ENCODE data around the gene PPP1R14D. TPM values are rescaled to one million over a fixed set of nuclear protein-coding genes. Genes with fewer than 3 reads are reported as not detected.

Gene PPP1R14D
- total RNA-seq, 1 experiment from 2014 or later = not detected

DNA sequence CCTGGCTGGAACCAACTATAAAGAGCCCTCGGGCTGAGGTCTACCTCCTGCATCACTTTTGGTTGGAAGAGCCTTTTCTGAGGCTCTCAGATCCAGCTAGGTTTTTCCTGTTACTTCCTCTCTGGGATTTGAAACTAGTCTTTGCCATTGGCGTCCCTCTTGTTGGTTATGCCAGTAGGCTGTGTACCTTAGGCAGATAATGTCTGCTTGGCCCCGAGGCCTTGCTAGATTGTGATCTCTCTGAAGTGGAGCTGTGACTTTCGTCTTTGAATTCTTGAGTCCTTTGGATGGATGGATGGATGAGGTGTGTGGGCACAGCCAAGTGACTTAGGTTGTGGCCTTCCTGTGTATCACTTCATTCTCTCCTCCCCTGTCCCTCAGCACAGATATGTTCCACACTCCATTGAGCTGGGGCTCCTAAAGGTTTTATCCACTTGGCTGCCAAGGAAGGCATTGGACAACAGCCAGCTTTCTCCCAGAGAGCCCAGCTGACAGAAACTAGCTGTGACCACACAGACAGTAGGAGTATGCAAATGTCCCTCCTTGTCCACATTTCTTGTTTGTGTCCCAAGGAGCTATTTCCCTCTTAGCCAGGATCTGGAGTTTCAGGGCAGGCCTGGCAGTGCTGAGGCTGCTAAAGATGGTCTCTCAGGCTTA lies 13.3 kb downstream of the PPP1R14D start:
- Histone ChIP-seq H3K27me3 (ENCODE audit: insufficient read depth, low read length) (no peaks in the 10 kb centered on the region), H3K9ac (ENCODE audit: low read length) (no peak overlapping the region), H3K4me3 (replicated peaks in 1 of 2; ENCODE audit: low read depth in 1 of 2, low read length in 2 of 2) (no peak overlapping the region), H3K36me3 (ENCODE audit: control insufficient read depth in 1 of 2, insufficient read depth in 2 of 2, low read length in 2 of 2) (no peaks in the 10 kb centered on the region; a peak in 2 of 4 replicates), H3K27ac (ENCODE audit: low read depth, low read length) (no peak overlapping the region), H3K4me1 (ENCODE audit: control insufficient read depth in 1 of 2, insufficient read depth in 2 of 2, low read length in 2 of 2) (no peaks in the 10 kb centered on the region), H2AFZ (ENCODE audit: low read depth, low read length, poor library complexity, severe bottlenecking) (no peak overlapping the region), H3K9me3 (ENCODE audit: control insufficient read depth in 1 of 2, insufficient read depth in 1 of 2, low read depth in 1 of 2, low read length in 2 of 2) (no peaks in the 10 kb centered on the region), H3K79me2 (ENCODE audit: insufficient read depth, low read length) (no peaks in the 10 kb centered on the region), H4K20me1 (ENCODE audit: insufficient read depth) (no peaks in the 10 kb centered on the region), H3K4me2 (ENCODE audit: low read length) (no peak overlapping the region), H3K9me2 (ENCODE audit: insufficient read depth) (no peaks in the 10 kb centered on the region)
- no TSS peak for BruUV-seq (replicated peaks)
- no peak for ATAC-seq
- RAD21 ChIA-PET (ENCODE audit: low non-redundant PET in 1 of 2, low total read pairs in 2 of 2, uncharacterized antibody in 2 of 2, unreplicated experiment in 2 of 2) = no interaction called here
- POLR2A ChIA-PET = interaction anchor here (0.9 to 1.2 kb wide), 2 partner anchors 8 to 79 kb away, joined by 3 read pairs; partner anchors contain the start of genes VPS18 and ZFYVE19
- intact Hi-C loops (cut with micrococcal nuclease) = no loop called here
- DNase-seq (ENCODE audit: low read depth, low spot score) = no peak
- CTCF ChIA-PET = no interaction called here
- TF ChIP-seq ZFX (IDR thresholded peaks at IDR 0.05) (no peak), POLR2A (IDR thresholded peaks at IDR 0.05; ENCODE audit: borderline replicate concordance, extremely low read depth, insufficient read depth, insufficient read length) (no peak), CBX3 (IDR thresholded peaks at IDR 0.05; ENCODE audit: low read depth) (no peak), EGR1 (IDR thresholded peaks at IDR 0.05; ENCODE audit: low read depth) (no peak), RAD21 (IDR thresholded peaks at IDR 0.05; ENCODE audit: low read depth) (no peak), EZH2phosphoT487 (IDR thresholded peaks at IDR 0.05; ENCODE audit: borderline replicate concordance) (no peak), ELF1 (IDR thresholded peaks at IDR 0.05; ENCODE audit: borderline replicate concordance, low read depth) (no peak), SRF (IDR thresholded peaks at IDR 0.05; ENCODE audit: low read depth) (no peak)
- TF ChIP-seq, protein P1, sequence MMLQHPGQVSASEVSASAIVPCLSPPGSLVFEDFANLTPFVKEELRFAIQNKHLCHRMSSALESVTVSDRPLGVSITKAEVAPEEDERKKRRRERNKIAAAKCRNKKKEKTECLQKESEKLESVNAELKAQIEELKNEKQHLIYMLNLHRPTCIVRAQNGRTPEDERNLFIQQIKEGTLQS (IDR thresholded peaks at IDR 0.05) = no peak

DNA sequence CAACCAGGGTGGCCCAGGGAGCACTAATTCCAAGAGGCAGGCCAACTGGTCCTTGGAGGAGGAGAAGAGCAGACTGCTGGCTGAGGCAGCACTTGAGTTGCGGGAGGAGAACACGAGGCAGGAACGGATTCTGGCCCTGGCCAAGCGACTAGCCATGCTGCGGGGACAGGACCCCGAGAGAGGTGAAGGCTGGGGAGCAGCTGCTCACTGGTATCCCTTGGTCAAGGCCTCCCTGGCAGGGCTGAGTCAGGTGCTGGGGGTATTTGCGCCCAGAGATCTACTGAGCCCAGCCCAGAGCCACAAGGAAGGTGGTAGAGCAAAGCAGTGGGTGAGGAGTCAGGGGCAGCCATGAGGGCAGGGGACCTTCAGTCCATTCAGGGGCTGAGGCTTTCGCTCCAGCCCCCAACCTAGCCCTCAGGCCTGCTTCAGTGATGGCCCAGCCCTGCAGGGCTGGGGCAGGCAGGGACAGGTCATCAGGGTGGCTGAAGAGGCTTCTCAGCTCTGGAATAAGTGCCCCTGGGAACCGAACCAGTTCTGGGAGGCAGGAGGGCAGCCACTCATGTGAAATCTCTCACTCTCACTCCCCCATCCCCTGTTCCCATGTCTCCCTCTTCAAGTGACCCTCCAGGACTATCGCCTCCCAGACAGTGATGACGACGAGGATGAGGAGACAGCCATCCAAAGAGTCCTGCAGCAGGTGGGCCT lies 15.6 kb downstream of the PPP1R14D start:
- Histone ChIP-seq H3K4me2 (ENCODE audit: low read length) (no peak overlapping the region), H3K9me3 (ENCODE audit: control insufficient read depth in 1 of 2, insufficient read depth in 1 of 2, low read depth in 1 of 2, low read length in 2 of 2) (no peaks in the 10 kb centered on the region), H3K4me1 (ENCODE audit: control insufficient read depth in 1 of 2, insufficient read depth in 2 of 2, low read length in 2 of 2) (peaks cover 3 to 8% of the 10 kb centered on the region in 2 experiments; a peak in 3 of 4 replicates), H2AFZ (ENCODE audit: low read depth, low read length, poor library complexity, severe bottlenecking) (no peak overlapping the region), H3K79me2 (ENCODE audit: insufficient read depth, low read length) (no peaks in the 10 kb centered on the region), H4K20me1 (ENCODE audit: insufficient read depth) (no peaks in the 10 kb centered on the region), H3K9me2 (ENCODE audit: insufficient read depth) (no peaks in the 10 kb centered on the region), H3K36me3 (ENCODE audit: control insufficient read depth in 1 of 2, insufficient read depth in 2 of 2, low read length in 2 of 2) (no peaks in the 10 kb centered on the region; a peak in 2 of 4 replicates), H3K9ac (ENCODE audit: low read length) (no peak overlapping the region), H3K4me3 (replicated peaks in 1 of 2; ENCODE audit: low read depth in 1 of 2, low read length in 2 of 2) (no peak overlapping the region), H3K27ac (ENCODE audit: low read depth, low read length) (no peak overlapping the region), H3K27me3 (ENCODE audit: insufficient read depth, low read length) (no peaks in the 10 kb centered on the region)
- ChIA-PET CTCF (no interaction called here), RAD21 (ENCODE audit: low non-redundant PET in 1 of 2, low total read pairs in 2 of 2, uncharacterized antibody in 2 of 2, unreplicated experiment in 2 of 2) (no interaction called here), POLR2A (no interaction called here)
- intact Hi-C loops (cut with micrococcal nuclease) = no loop called here
- ATAC-seq = no peak
- no peak for DNase-seq (ENCODE audit: low read depth, low spot score)
- no peak for TF ChIP-seq JUND (IDR thresholded peaks at IDR 0.05)
- TF ChIP-seq RAD21 (IDR thresholded peaks at IDR 0.05; ENCODE audit: low read depth) = no peak
- no peak for TF ChIP-seq ZNF274 (IDR thresholded peaks at IDR 0.05; ENCODE audit: low read depth, low read length)
- no peak for TF ChIP-seq SIN3A (IDR thresholded peaks at IDR 0.05; ENCODE audit: low read depth)
- TF ChIP-seq, protein P1 (IDR thresholded peaks at IDR 0.05) = no peak
- TF ChIP-seq, protein P2, sequence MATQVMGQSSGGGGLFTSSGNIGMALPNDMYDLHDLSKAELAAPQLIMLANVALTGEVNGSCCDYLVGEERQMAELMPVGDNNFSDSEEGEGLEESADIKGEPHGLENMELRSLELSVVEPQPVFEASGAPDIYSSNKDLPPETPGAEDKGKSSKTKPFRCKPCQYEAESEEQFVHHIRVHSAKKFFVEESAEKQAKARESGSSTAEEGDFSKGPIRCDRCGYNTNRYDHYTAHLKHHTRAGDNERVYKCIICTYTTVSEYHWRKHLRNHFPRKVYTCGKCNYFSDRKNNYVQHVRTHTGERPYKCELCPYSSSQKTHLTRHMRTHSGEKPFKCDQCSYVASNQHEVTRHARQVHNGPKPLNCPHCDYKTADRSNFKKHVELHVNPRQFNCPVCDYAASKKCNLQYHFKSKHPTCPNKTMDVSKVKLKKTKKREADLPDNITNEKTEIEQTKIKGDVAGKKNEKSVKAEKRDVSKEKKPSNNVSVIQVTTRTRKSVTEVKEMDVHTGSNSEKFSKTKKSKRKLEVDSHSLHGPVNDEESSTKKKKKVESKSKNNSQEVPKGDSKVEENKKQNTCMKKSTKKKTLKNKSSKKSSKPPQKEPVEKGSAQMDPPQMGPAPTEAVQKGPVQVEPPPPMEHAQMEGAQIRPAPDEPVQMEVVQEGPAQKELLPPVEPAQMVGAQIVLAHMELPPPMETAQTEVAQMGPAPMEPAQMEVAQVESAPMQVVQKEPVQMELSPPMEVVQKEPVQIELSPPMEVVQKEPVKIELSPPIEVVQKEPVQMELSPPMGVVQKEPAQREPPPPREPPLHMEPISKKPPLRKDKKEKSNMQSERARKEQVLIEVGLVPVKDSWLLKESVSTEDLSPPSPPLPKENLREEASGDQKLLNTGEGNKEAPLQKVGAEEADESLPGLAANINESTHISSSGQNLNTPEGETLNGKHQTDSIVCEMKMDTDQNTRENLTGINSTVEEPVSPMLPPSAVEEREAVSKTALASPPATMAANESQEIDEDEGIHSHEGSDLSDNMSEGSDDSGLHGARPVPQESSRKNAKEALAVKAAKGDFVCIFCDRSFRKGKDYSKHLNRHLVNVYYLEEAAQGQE (IDR thresholded peaks at IDR 0.05; ENCODE audit: low read depth) = no peak
- no peak for TF ChIP-seq TCF7L2 (IDR thresholded peaks at IDR 0.05; ENCODE audit: borderline replicate concordance, extremely low read depth, insufficient read depth, insufficient read length)
- no peak for TF ChIP-seq FOSL1 (IDR thresholded peaks at IDR 0.05; ENCODE audit: low read depth)
- TF ChIP-seq ZFX (IDR thresholded peaks at IDR 0.05) = no peak
- BruUV-seq (replicated peaks) = no TSS peak

Data from HCT116 (cell line).